BLaER1 treated with 17β-estradiol and CSF1 and Interleukin-3, amounts not matched to agents 10 nM and 100 nM (cell line): ENCODE measurements around the gene AKAP6.

Source experiments
- H3K27ac ChIP-seq, 11 experiments: shearing (Covaris generic); formaldehyde crosslinking; 2 replicates each; pipeline ENCODE4 v1.8.1; 2022
- H3K27me3 ChIP-seq, 11 experiments: shearing (Covaris generic); formaldehyde crosslinking; 2 replicates each; pipeline ENCODE4 v1.8.1; 2022
- H3K36me3 ChIP-seq, 11 experiments: shearing (Covaris generic); formaldehyde crosslinking; 2 replicates each; pipeline ENCODE4 v1.8.1; 2022
- H3K4me1 ChIP-seq, 10 experiments: shearing (Covaris generic); formaldehyde crosslinking; 2 replicates each; pipeline ENCODE4 v1.8.1; 2022
- H3K4me2 ChIP-seq, 11 experiments: shearing (Covaris generic); formaldehyde crosslinking; 2 replicates each; pipeline ENCODE4 v1.8.1; 2022
- H3K4me3 ChIP-seq, 10 experiments: shearing (Covaris generic); formaldehyde crosslinking; 2 replicates each; pipeline ENCODE4 v1.8.1; 2022
- H3K9ac ChIP-seq, 11 experiments: shearing (Covaris generic); formaldehyde crosslinking; 2 replicates each; pipeline ENCODE4 v1.8.1; 2022
- H3K9me3 ChIP-seq, 11 experiments: shearing (Covaris generic); formaldehyde crosslinking; replicated peaks in 1 of 11; 2 replicates each; pipeline ENCODE4 v1.8.1; 2022
- H4K20me1 ChIP-seq, 11 experiments: shearing (Covaris generic); formaldehyde crosslinking; 2 replicates each; pipeline ENCODE4 v1.8.1; 2022
- Cebpa-rat ChIP-seq, 11 experiments: shearing (Covaris generic); IDR thresholded peaks; 2 replicates each; pipeline ENCODE4 v1.8.1; 2022

AKAP6 gene

GRCh38 chr14:32412532-32412931, 83.4 kb downstream of the AKAP6 start:
- no peaks in the 10 kb centered on the region for H3K36me3 ChIP-seq
- no peaks in the 10 kb centered on the region for H3K4me1 ChIP-seq
- H4K20me1 ChIP-seq, result no peaks in the 10 kb centered on the region
- no peaks in the 10 kb centered on the region for H3K9me3 ChIP-seq
- TF ChIP-seq Cebpa-rat (IDR thresholded peaks at IDR 0.05), result no peak
- H3K4me2 ChIP-seq, result no peak overlapping the region
- H3K4me3 ChIP-seq, result no peak overlapping the region
- no peak overlapping the region for H3K27ac ChIP-seq
- H3K27me3 ChIP-seq, result no peaks in the 10 kb centered on the region
- H3K9ac ChIP-seq, result no peak overlapping the region

- H3K27ac ChIP-seq, result no peak overlapping the region
- H3K9ac ChIP-seq, result no peak overlapping the region
- no peak overlapping the region for H3K4me3 ChIP-seq
These were observed 85.0 kb downstream of the AKAP6 start for GRCh38 chr14:32413967-32414640.

GRCh38 chr14:32414808-32415255, 85.7 kb downstream of the AKAP6 start:
- no peak for TF ChIP-seq Cebpa-rat (IDR thresholded peaks at IDR 0.05)
- Histone ChIP-seq H3K27ac (no peak overlapping the region), H3K4me2 (no peak overlapping the region), H3K4me3 (no peak overlapping the region), H3K9ac (no peak overlapping the region), H3K4me1 (no peaks in the 10 kb centered on the region), H4K20me1 (no peaks in the 10 kb centered on the region), H3K36me3 (no peaks in the 10 kb centered on the region), H3K27me3 (no peaks in the 10 kb centered on the region), H3K9me3 (no peaks in the 10 kb centered on the region)

More at GRCh38 chr14:32413967-32414640, 85.0 kb downstream of the AKAP6 start:
- H3K4me1 ChIP-seq, result no peaks in the 10 kb centered on the region
- H3K36me3 ChIP-seq, result no peaks in the 10 kb centered on the region
- H3K4me2 ChIP-seq, result no peak overlapping the region
- no peaks in the 10 kb centered on the region for H4K20me1 ChIP-seq
- no peak for TF ChIP-seq Cebpa-rat (IDR thresholded peaks at IDR 0.05)
- no peaks in the 10 kb centered on the region for H3K9me3 ChIP-seq
- H3K27me3 ChIP-seq, result no peaks in the 10 kb centered on the region

GRCh38 chr14:32417956-32418552, 89.0 kb downstream of the AKAP6 start:
- TF ChIP-seq Cebpa-rat (IDR thresholded peaks at IDR 0.05), result no peak
- H4K20me1 ChIP-seq, result no peaks in the 10 kb centered on the region
- H3K4me1 ChIP-seq, result no peaks in the 10 kb centered on the region
- no peak overlapping the region for H3K27ac ChIP-seq
- H3K27me3 ChIP-seq, result no peaks in the 10 kb centered on the region
- H3K4me2 ChIP-seq, result no peak overlapping the region
- H3K4me3 ChIP-seq, result no peak overlapping the region
- H3K9me3 ChIP-seq, result peaks cover 11 to 16% (median 15%) of the 10 kb centered on the region in 11 experiments
- no peaks in the 10 kb centered on the region for H3K36me3 ChIP-seq
- H3K9ac ChIP-seq, result no peak overlapping the region

GRCh38 chr14:32419429-32419828, 90.3 kb downstream of the AKAP6 start:
- Histone ChIP-seq H4K20me1 (no peaks in the 10 kb centered on the region), H3K9ac (no peak overlapping the region), H3K9me3 (peaks cover 13 to 28% (median 18%) of the 10 kb centered on the region in 11 experiments), H3K4me2 (no peak overlapping the region), H3K27ac (no peak overlapping the region), H3K27me3 (no peaks in the 10 kb centered on the region), H3K4me3 (no peak overlapping the region), H3K36me3 (no peaks in the 10 kb centered on the region), H3K4me1 (no peaks in the 10 kb centered on the region)
- no peak for TF ChIP-seq Cebpa-rat (IDR thresholded peaks at IDR 0.05)

GRCh38 chr14:32421781-32422180, 92.7 kb downstream of the AKAP6 start:
- TF ChIP-seq Cebpa-rat (IDR thresholded peaks at IDR 0.05), result no peak
- no peaks in the 10 kb centered on the region for H4K20me1 ChIP-seq
- no peaks in the 10 kb centered on the region for H3K36me3 ChIP-seq
- H3K9ac ChIP-seq, result no peak overlapping the region
- H3K27ac ChIP-seq, result no peak overlapping the region
- no peak overlapping the region for H3K4me3 ChIP-seq
- peaks cover 13 to 28% (median 18%) of the 10 kb centered on the region in 11 experiments for H3K9me3 ChIP-seq
- no peaks in the 10 kb centered on the region for H3K4me1 ChIP-seq
- no peak overlapping the region for H3K4me2 ChIP-seq
- no peaks in the 10 kb centered on the region for H3K27me3 ChIP-seq

- H3K27me3 ChIP-seq, result no peaks in the 10 kb centered on the region
- H3K4me1 ChIP-seq, result no peaks in the 10 kb centered on the region
- no peak overlapping the region for H3K9ac ChIP-seq
- TF ChIP-seq Cebpa-rat (IDR thresholded peaks at IDR 0.05), result no peak
- no peak overlapping the region for H3K4me3 ChIP-seq
- no peak overlapping the region for H3K4me2 ChIP-seq
- H3K27ac ChIP-seq, result no peak overlapping the region
- H4K20me1 ChIP-seq, result no peaks in the 10 kb centered on the region
- peaks cover 13 to 28% (median 18%) of the 10 kb centered on the region in 11 experiments for H3K9me3 ChIP-seq
- H3K36me3 ChIP-seq, result no peaks in the 10 kb centered on the region
These were observed 93.3 kb downstream of the AKAP6 start for GRCh38 chr14:32422440-32422839.

- H3K4me2 ChIP-seq, result no peak overlapping the region
- H3K27ac ChIP-seq, result no peak overlapping the region
- TF ChIP-seq Cebpa-rat (IDR thresholded peaks at IDR 0.05), result no peak
- H3K4me1 ChIP-seq, result no peaks in the 10 kb centered on the region
- H3K9ac ChIP-seq, result no peak overlapping the region
- peaks cover 13 to 28% (median 18%) of the 10 kb centered on the region in 11 experiments for H3K9me3 ChIP-seq
- H3K4me3 ChIP-seq, result no peak overlapping the region
- H3K27me3 ChIP-seq, result no peaks in the 10 kb centered on the region
- no peaks in the 10 kb centered on the region for H3K36me3 ChIP-seq
- H4K20me1 ChIP-seq, result no peaks in the 10 kb centered on the region
These were observed 96.9 kb downstream of the AKAP6 start for GRCh38 chr14:32426028-32426427.

- Histone ChIP-seq H3K27me3 (no peaks in the 10 kb centered on the region), H4K20me1 (no peaks in the 10 kb centered on the region), H3K36me3 (no peaks in the 10 kb centered on the region), H3K9ac (no peak overlapping the region), H3K9me3 (peaks cover 13 to 25% (median 16%) of the 10 kb centered on the region in 11 experiments), H3K27ac (no peak overlapping the region), H3K4me1 (no peaks in the 10 kb centered on the region), H3K4me2 (no peak overlapping the region), H3K4me3 (no peak overlapping the region)
- TF ChIP-seq Cebpa-rat (IDR thresholded peaks at IDR 0.05), result no peak
These were observed 97.7 kb downstream of the AKAP6 start for GRCh38 chr14:32426586-32427388.
